Measurements from ENCODE around the gene DNAJC18.

DNA sequence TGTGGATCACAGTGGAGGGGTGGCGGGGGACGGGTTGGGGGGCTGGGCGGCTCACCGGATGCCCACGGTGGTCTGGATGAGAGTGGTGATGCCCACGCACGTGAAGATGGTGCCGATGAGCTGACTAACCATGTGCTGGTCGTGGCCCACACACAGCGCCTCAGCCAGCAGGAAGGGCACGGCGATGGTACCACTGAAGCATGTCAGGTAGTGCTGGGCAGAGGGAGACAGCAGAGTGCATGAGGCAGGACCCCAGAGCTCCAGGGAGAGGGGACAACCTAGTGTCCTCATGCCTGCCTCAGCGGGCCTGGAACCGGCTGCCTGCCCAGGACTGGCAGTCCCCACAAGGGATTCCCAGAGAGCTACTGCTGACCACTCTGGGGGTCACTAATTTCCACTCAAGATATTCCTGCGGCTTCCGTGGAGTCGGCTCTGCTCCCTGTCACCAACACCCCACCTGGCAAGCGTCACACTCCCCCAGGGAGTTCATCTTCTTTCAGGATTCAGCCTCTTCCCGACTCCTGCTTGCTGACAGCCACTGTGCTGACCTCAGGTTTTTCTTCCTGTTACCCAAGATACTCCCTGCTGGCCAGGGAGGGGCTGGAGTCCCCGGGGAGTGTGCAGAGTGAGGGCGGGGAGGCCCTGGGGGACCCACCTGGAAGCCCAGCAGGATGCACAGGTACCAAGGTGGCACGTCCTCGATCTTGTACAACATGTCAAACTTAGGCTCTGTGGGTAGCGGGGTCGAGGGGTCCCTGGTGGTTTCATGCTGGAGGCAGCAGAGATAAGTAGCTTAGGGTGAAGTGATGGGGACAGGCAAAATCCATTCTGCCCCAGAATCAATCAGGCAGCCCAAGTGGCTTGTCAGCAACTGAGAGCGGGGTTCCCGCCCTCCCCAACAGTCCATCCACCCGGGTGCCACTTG lies 57.2 kb downstream of the DNAJC18 start:
- no peak for TF ChIP-seq EZH2phosphoT487 (IDR thresholded peaks at IDR 0.05; ENCODE audit: borderline replicate concordance, low read length)
- no peak for TF ChIP-seq EZH2 (IDR thresholded peaks at IDR 0.05; ENCODE audit: low read length, unreplicated experiment)

Data from PC-3 (cell line).